HepG2 (cell line): ENCODE measurements around the gene TMEM174. TPM values are rescaled to one million over a fixed set of nuclear protein-coding genes. Genes with fewer than 3 reads are reported as not detected.

Source experiments
- ATAC-seq: fragments of 200-7000 bp; cut with Tn5 transposase; 3 replicates; pipeline ENCODE4 v1.9.1; 2020; ENCODE audit warnings: mild to moderate bottlenecking, moderate library complexity
- BruUV-seq: library from RNA; stranded (reverse); fragments of 400-500 nt; replicated peaks from 2 replicates; lab custom pipeline; 2021; lab: Mats Ljungman, UMichigan
- CTCF ChIA-PET: fragments of 300-600 bp; formaldehyde crosslinking; extraction: SDS; loops from one replicate; lab custom pipeline; 2021; ENCODE audit warnings: low total read pairs, inconsistent platforms, low intra/inter-chr PET ratio; lab: Yijun Ruan, JAX
- POLR2A ChIA-PET: fragments of 350-600 bp; sonication (Branson Sonifier 250); formaldehyde crosslinking; loops from one replicate; lab custom pipeline; 2020; ENCODE audit warnings: antibody characterized with exemption, inconsistent platforms; lab: Yijun Ruan, JAX
- DNase-seq: peaks from one replicate; pipeline ENCODE4 v3.0.0-alpha.2; 2015; ENCODE audit warnings: low spot score
- FAIRE-seq: peaks from 3 replicates; lab custom pipeline; 2011; peaks lifted over from hg19 to GRCh38; lab: Jason Lieb, UNC
- H2AFZ ChIP-seq: one replicate; pipeline ENCODE4 v1.6.1; 2011; ENCODE audit warnings: low read length, inconsistent platforms
- H3K27ac ChIP-seq: fragments of 300-600 bp; 3 replicates; pipeline ENCODE4 v1.8.0; 2011; ENCODE audit warnings: mixed run types, mild to moderate bottlenecking, mixed read lengths, low read length, inconsistent platforms; ENCODE audit not compliant: insufficient read depth; ENCODE audit errors: extremely low read length
- H3K27me3 ChIP-seq, 2 experiments: fragments of 200-600 bp in 1 of 2; 2 replicates in 1 of 2; 3 replicates in 1 of 2; pipeline versions ENCODE4 v1.6.0 to v1.8.0; 2011; ENCODE audit warnings: low read length in 2 of 2, mild to moderate bottlenecking in 2 of 2, moderate library complexity in 2 of 2, inconsistent platforms in 1 of 2; ENCODE audit not compliant: insufficient read depth in 2 of 2, control insufficient read depth in 1 of 2
- H3K36me3 ChIP-seq, 2 experiments: fragments of 200-600 bp in 1 of 2; replicated peaks in 1 of 2; 2 replicates in 1 of 2; 3 replicates in 1 of 2; pipeline versions ENCODE4 v1.5.1 to v1.8.0; 2011; ENCODE audit warnings: low read length in 2 of 2, inconsistent platforms in 1 of 2; ENCODE audit not compliant: insufficient read depth in 2 of 2, control insufficient read depth in 1 of 2
- H3K4me1 ChIP-seq: 2 replicates; pipeline ENCODE4 v1.5.1; 2012; ENCODE audit warnings: low read length, inconsistent platforms; ENCODE audit not compliant: insufficient read depth
- H3K4me2 ChIP-seq: 2 replicates; pipeline ENCODE4 v1.6.0; 2011; ENCODE audit warnings: low read depth, low read length, inconsistent platforms
- H3K4me3 ChIP-seq, 3 experiments: fragments of 200-600 bp in 1 of 3; sonication (generic), shearing (Covaris generic) in 1 of 3; replicated peaks in 1 of 3; 2 replicates each; pipeline ENCODE4 v1.5.1; 2011 to 2016; ENCODE audit warnings: low read length in 3 of 3, inconsistent platforms in 2 of 3, low read depth in 2 of 3, mild to moderate bottlenecking in 2 of 3, control low read depth in 1 of 3, mixed read lengths in 1 of 3; ENCODE audit not compliant: insufficient read depth in 1 of 3
- H3K79me2 ChIP-seq: one replicate; pipeline ENCODE4 v1.6.1; 2011; ENCODE audit warnings: low read length, inconsistent platforms; ENCODE audit not compliant: insufficient read depth
- H3K9ac ChIP-seq: 2 replicates; pipeline ENCODE4 v1.6.0; 2011; ENCODE audit warnings: mild to moderate bottlenecking, low read depth, low read length, inconsistent platforms; ENCODE audit not compliant: insufficient read depth
- H3K9me3 ChIP-seq: 2 replicates; pipeline ENCODE4 v1.5.1; 2012; ENCODE audit warnings: mild to moderate bottlenecking, low read length
- H4K20me1 ChIP-seq: 2 replicates; pipeline ENCODE4 v1.6.0; 2011; ENCODE audit warnings: inconsistent platforms, mild to moderate bottlenecking, low read length, moderate library complexity; ENCODE audit not compliant: insufficient read depth
- CBX2 ChIP-seq, 2 experiments: fragments of 200-600 bp in 1 of 2; sonication (generic); formaldehyde crosslinking in 1 of 2; IDR thresholded peaks; 2 replicates each; pipeline versions ENCODE4 v1.7.0 to v1.8.1; 2018 to 2022; ENCODE audit warnings: low read depth in 2 of 2, low read length in 1 of 2, mild to moderate bottlenecking in 1 of 2, missing genetic modification reagents in 1 of 2
- DMAP1 ChIP-seq: IDR thresholded peaks from 2 replicates; pipeline ENCODE4 v1.6.1; 2016
- JARID2 ChIP-seq: sonication (generic); formaldehyde crosslinking; IDR thresholded peaks from 2 replicates; pipeline ENCODE4 v1.8.1; 2023; ENCODE audit warnings: missing genetic modification reagents, inconsistent platforms; ENCODE audit not compliant: insufficient replicate concordance
- MAFK ChIP-seq, 2 experiments: IDR thresholded peaks in 1 of 2; conservative IDR thresholded peaks in 1 of 2; 2 replicates each; pipeline ENCODE4 v1.6.1; 2011; ENCODE audit warnings: improper control_type of control experiment in 2 of 2, low read length in 2 of 2
- MLLT10 ChIP-seq: sonication (generic); formaldehyde crosslinking; IDR thresholded peaks from 2 replicates; pipeline ENCODE4 v1.4.0; 2020; ENCODE audit warnings: missing genetic modification reagents
- NFRKB ChIP-seq: fragments of 450-650 bp; IDR thresholded peaks from 2 replicates; pipeline ENCODE4 v1.6.1; 2017
- SMAD9 ChIP-seq: sonication (generic); formaldehyde crosslinking; IDR thresholded peaks from 2 replicates; pipeline ENCODE4 v1.5.1; 2020; ENCODE audit warnings: mild to moderate bottlenecking, missing genetic modification reagents
- YY1 ChIP-seq: IDR thresholded peaks from 2 replicates; pipeline ENCODE4 v1.6.1; 2011; ENCODE audit warnings: low read length, low read depth, moderate library complexity, mild to moderate bottlenecking; ENCODE audit not compliant: insufficient read depth, insufficient replicate concordance
- ZBTB20 ChIP-seq: sonication (generic); formaldehyde crosslinking; IDR thresholded peaks from 2 replicates; pipeline ENCODE4 v1.8.1; 2023; ENCODE audit warnings: missing genetic modification reagents, low read depth, mild to moderate bottlenecking, borderline replicate concordance
- ZIK1 ChIP-seq: sonication (generic); formaldehyde crosslinking; IDR thresholded peaks from 2 replicates; pipeline ENCODE4 v1.5.0; 2020; ENCODE audit warnings: mild to moderate bottlenecking, low read depth, missing genetic modification reagents, borderline replicate concordance
- ZNF337 ChIP-seq: sonication (generic); formaldehyde crosslinking; IDR thresholded peaks from 2 replicates; pipeline ENCODE4 v1.5.1; 2020; ENCODE audit warnings: missing genetic modification reagents, low read depth, mild to moderate bottlenecking, borderline replicate concordance
- WGBS: methylation state at CpG from one replicate; pipeline ENCODE4 v1.1.6; 2017; ENCODE audit warnings: low lambda C conversion rate; 5-methylcytosine and 5-hydroxymethylcytosine counted together
- in situ Hi-C: cut with HindIII; loops from 2 replicates; pipeline ENCODE4 v1.10.0; 2017; ENCODE audit warnings: low pct_unique_long_range_greater_than_20kb; ENCODE audit not compliant: extremely low pct_ligation_motif_present
- intact Hi-C: fragments of 100-400 bp; cut with micrococcal nuclease; formaldehyde crosslinking; loops from one replicate; pipeline ENCODE4 v1.10.0; 2022; ENCODE audit not compliant: unreplicated experiment
- polyA plus RNA-seq, 8 experiments: library from polyadenylated mRNA; depleted of rRNA in 3 of 8; stranded (reverse) in 7 of 8; unstranded in 1 of 8; fragments of >200 nt; fragmentation: Illumina TruSeq in 4 of 8; extraction: Trizol in 4 of 8; gene quantifications; 2 replicates each; pipeline versions ENCODE4 v1.2.1 to v1.2.3, GENCODE V29; 2011 to 2016; ENCODE audit warnings: low read depth in 4 of 8, missing spikeins in 1 of 8, mixed read lengths in 1 of 8; ENCODE audit not compliant: insufficient read depth in 1 of 8
- total RNA-seq, 5 experiments: library from RNA; depleted of rRNA; stranded (reverse); fragments of >200 nt; fragmentation: Illumina TruSeq; extraction: Trizol; gene quantifications; 2 replicates each; pipeline ENCODE4 v1.2.3, GENCODE V29; 2016; ENCODE audit warnings: low read depth in 1 of 5
- TF ChIP-seq, protein P1 (sequence below): sonication (generic); formaldehyde crosslinking; IDR thresholded peaks from 2 replicates; pipeline ENCODE4 v1.4.0; 2020; ENCODE audit warnings: missing genetic modification reagents
- TF ChIP-seq, protein P2 (sequence below): sonication (generic); formaldehyde crosslinking; conservative IDR thresholded peaks from 2 replicates; pipeline ENCODE4 v1.4.0; 2020; ENCODE audit warnings: mild to moderate bottlenecking, missing genetic modification reagents, moderate library complexity
- TF ChIP-seq, protein P3 (sequence below): sonication (generic); formaldehyde crosslinking; IDR thresholded peaks from 2 replicates; pipeline ENCODE4 v1.4.0; 2020; ENCODE audit warnings: missing genetic modification reagents; ENCODE audit errors: not compliant biosample characterization
- TF ChIP-seq, protein P4 (sequence below): sonication (generic); formaldehyde crosslinking; IDR thresholded peaks from 2 replicates; pipeline ENCODE4 v1.4.0; 2020; ENCODE audit warnings: mild to moderate bottlenecking, missing genetic modification reagents

Gene TMEM174
- total and polyA plus RNA-seq, 2 of the 13 experiments (the other 11 are each of a cell fraction or from before 2014, with no cell fraction given) = not detected

DNA sequence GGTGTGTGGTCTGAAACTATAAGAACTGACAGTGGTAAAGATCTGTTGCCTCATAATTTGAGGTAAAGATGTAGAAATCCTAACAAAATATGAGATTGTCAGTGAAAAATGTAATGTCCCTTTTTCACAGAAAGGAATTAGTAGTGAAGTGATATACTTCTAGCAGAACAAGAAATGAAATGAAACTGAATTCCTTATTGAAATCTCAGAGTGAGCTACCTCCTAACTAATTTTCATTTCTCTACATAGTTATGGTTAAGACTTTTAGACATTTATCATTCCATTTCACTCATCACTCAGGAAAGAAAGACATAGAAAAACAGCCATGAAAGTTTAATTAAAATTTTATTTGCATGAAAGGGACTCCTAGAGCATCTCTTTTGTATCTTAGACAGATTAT lies 48.7 kb downstream of the TMEM174 start (continued):
- TF ChIP-seq, protein P1, sequence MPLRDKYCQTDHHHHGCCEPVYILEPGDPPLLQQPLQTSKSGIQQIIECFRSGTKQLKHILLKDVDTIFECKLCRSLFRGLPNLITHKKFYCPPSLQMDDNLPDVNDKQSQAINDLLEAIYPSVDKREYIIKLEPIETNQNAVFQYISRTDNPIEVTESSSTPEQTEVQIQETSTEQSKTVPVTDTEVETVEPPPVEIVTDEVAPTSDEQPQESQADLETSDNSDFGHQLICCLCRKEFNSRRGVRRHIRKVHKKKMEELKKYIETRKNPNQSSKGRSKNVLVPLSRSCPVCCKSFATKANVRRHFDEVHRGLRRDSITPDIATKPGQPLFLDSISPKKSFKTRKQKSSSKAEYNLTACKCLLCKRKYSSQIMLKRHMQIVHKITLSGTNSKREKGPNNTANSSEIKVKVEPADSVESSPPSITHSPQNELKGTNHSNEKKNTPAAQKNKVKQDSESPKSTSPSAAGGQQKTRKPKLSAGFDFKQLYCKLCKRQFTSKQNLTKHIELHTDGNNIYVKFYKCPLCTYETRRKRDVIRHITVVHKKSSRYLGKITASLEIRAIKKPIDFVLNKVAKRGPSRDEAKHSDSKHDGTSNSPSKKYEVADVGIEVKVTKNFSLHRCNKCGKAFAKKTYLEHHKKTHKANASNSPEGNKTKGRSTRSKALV (CRISPR knock-in tag) = no peak
- TF ChIP-seq YY1 (no peak), ZBTB20 (no peak), MAFK (conservative IDR thresholded peaks at IDR 0.05 in 1 of 2, IDR thresholded peaks at IDR 0.05 in 1 of 2; ENCODE audit: low read length in 2 of 2) (no peak)
- TF ChIP-seq, protein P2, sequence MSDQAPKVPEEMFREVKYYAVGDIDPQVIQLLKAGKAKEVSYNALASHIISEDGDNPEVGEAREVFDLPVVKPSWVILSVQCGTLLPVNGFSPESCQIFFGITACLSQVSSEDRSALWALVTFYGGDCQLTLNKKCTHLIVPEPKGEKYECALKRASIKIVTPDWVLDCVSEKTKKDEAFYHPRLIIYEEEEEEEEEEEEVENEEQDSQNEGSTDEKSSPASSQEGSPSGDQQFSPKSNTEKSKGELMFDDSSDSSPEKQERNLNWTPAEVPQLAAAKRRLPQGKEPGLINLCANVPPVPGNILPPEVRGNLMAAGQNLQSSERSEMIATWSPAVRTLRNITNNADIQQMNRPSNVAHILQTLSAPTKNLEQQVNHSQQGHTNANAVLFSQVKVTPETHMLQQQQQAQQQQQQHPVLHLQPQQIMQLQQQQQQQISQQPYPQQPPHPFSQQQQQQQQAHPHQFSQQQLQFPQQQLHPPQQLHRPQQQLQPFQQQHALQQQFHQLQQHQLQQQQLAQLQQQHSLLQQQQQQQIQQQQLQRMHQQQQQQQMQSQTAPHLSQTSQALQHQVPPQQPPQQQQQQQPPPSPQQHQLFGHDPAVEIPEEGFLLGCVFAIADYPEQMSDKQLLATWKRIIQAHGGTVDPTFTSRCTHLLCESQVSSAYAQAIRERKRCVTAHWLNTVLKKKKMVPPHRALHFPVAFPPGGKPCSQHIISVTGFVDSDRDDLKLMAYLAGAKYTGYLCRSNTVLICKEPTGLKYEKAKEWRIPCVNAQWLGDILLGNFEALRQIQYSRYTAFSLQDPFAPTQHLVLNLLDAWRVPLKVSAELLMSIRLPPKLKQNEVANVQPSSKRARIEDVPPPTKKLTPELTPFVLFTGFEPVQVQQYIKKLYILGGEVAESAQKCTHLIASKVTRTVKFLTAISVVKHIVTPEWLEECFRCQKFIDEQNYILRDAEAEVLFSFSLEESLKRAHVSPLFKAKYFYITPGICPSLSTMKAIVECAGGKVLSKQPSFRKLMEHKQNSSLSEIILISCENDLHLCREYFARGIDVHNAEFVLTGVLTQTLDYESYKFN = no peak

DNA sequence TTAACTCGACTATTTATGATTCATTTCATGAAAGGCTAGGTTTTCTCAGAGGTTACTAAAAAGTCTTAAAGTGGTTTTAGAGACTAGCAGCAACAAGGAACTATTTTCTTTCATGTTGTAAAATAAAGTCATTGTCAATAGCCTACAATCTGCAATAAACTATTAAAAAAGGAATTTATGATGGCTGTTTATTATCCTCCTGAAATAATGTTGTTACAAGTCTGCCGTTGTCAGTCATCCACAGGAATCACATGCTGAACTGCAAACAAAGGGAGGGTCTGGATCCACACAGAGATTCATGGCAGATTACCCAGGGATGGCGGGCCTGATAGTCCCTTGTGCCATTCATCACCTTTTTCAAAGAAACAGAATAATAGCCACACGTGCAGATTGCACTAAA lies 49.2 kb downstream of the TMEM174 start:
- Histone ChIP-seq H2AFZ (no peak overlapping the region), H4K20me1 (no peaks in the 10 kb centered on the region), H3K4me3 (no peak overlapping the region), H3K9me3 (no peaks in the 10 kb centered on the region), H3K4me1 (no peaks in the 10 kb centered on the region), H3K27ac (no peak overlapping the region), H3K4me2 (no peak overlapping the region), H3K27me3 (peaks cover 2 to 11% of the 10 kb centered on the region in 2 experiments; a peak in 2 of 5 replicates), H3K9ac (no peak overlapping the region), H3K36me3 (no peaks in the 10 kb centered on the region), H3K79me2 (no peaks in the 10 kb centered on the region)
- FAIRE-seq (no peak), DNase-seq (no peak), ATAC-seq (no peak)
- in situ Hi-C loops = no loop called here
- intact Hi-C loops = no loop called here
- BruUV-seq = no TSS peak
- WGBS = 1% methylated on average over 4 of the region's 4 CpGs
- POLR2A ChIA-PET = no interaction called here
- CTCF ChIA-PET = no interaction called here
- TF ChIP-seq MAFK (conservative IDR thresholded peaks at IDR 0.05 in 1 of 2, IDR thresholded peaks at IDR 0.05 in 1 of 2; ENCODE audit: low read length in 2 of 2) (no peak), MLLT10 (CRISPR knock-in tag) (no peak), DMAP1 (no peak), ZIK1 (CRISPR knock-in tag) (no peak), JARID2 (no peak), SMAD9 (CRISPR knock-in tag) (no peak), CBX2 (IDR thresholded peaks at IDR 0.05; ENCODE audit: low read depth, low read length) (no peak), CBX2 (CRISPR knock-in tag; IDR thresholded peaks at IDR 0.05; ENCODE audit: low read depth) (no peak), NFRKB (no peak), ZNF337 (CRISPR knock-in tag) (no peak)
- TF ChIP-seq, protein P3, sequence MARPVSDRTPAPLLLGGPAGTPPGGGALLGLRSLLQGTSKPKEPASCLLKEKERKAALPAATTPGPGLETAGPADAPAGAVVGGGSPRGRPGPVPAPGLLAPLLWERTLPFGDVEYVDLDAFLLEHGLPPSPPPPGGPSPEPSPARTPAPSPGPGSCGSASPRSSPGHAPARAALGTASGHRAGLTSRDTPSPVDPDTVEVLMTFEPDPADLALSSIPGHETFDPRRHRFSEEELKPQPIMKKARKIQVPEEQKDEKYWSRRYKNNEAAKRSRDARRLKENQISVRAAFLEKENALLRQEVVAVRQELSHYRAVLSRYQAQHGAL (CRISPR knock-in tag) = no peak
- TF ChIP-seq, protein P4, sequence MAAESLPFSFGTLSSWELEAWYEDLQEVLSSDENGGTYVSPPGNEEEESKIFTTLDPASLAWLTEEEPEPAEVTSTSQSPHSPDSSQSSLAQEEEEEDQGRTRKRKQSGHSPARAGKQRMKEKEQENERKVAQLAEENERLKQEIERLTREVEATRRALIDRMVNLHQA (CRISPR knock-in tag) = no peak
